Bladder microvascular endothelial cell (primary cell): ENCODE data around the gene TAL1. TPM values are rescaled to one million over a fixed set of nuclear protein-coding genes. Genes with fewer than 3 reads are reported as not detected.

Experiments
- total RNA-seq: library from RNA; depleted of rRNA; stranded (reverse); fragments of >200 nt; gene quantifications from 2 replicates; pipeline ENCODE4 v1.2.3, GENCODE V29; 2014

The TAL1 gene
- total RNA-seq = 22.8 and 47.3 TPM in 2 replicates

DNA sequence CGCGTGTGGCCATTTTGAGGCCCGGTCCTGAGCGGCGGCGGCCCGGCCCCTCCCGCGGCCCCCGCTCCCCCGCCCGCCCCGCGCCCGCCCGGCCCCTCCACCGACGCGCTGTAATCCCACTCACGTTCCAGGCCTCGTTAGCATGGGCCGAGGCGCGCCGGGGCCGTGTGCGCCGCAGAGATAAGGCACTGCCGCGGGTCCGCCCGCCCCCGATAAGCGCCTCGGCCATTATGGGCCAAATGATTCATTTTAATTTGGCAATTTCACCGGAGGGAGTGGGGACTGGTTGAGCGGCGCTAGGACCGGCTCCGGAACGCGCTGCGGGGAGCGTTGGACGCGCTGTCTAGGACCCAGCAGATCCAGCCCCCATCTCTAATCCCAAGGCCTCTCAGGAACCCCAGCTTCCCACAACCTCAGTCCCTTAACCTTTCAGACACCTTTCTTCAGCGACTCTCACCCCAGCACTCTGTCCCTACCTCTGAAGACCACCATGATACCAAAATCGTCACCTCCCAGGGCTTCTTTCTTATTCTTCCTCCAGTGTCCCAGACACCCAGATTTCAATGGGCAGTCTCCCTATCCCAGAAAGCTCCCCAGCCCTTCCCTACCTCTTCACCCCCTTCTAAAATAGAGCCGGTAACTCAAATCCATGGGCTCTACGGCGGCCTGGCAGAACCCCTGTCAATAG lies at the start of gene TAL1:
TSS of gene TAL1 (minus strand) at position 39 of the 688 bp plus-strand sequence. CDS start 6,337 bp downstream, outside the sequence.

DNA sequence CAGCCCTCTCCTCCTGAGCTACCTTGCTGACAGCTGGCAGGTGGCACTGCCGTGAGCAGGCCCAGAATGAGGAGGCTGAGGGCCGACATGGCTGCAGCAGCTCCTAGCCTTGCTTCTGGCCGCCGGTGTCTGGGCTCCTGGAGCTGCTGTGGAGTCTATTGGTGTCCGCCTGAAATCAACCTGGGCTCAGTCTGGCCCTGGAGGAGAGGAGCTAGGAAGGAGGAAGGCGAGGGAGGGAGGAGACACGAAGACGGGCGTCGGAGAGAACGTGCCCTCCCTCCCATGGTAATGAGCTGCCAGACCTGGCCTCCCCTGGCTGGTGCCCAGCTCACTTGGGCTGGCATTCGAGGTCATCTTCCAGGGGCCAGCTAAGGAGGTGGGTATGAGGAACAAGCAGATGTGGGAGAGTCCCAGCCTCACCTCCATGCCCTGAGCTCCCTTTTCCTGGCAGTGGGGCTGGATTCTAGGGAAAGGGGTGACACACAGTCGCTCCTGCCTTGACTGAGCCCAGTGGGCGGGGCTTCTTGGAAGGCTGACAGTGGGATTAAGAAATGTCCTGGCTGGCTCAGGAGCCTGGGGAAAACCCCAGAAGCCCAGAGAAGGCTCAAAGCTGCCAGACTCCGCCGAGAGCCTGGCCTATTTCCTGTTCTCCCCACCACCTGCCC lies 42.0 kb downstream of the TAL1 start, which contains the start of gene PDZK1IP1:
TSS of gene PDZK1IP1 (minus strand) at position 193 of the 665 bp plus-strand sequence. CDS start at position 89, 104 bp downstream.

Other genes with a start within 250 kb of the TAL1 start
- gene CYP4X1, start 208.6 kb downstream of the TAL1 start, total RNA-seq = 0.65 and 18.4 TPM in 2 replicates
- 0.19 TPM in 1 of 2 replicates, not detected in the other for gene CYP4Z1, start 165.0 kb downstream of the TAL1 start, total RNA-seq
- not detected in 2 replicates for gene CYP4A22, start 94.8 kb downstream of the TAL1 start, total RNA-seq
- gene PDZK1IP1, start 42.2 kb downstream of the TAL1 start, total RNA-seq = 0.16 TPM in 1 of 2 replicates, not detected in the other
- 7.0 and 7.7 TPM in 2 replicates for gene STIL, start 81.9 kb upstream of the TAL1 start, total RNA-seq
- 55.2 and 121 TPM in 2 replicates for gene CMPK1, start 101.6 kb upstream of the TAL1 start, total RNA-seq
- gene FOXE3, start 184.1 kb upstream of the TAL1 start, total RNA-seq = not detected in 2 replicates
- gene FOXD2, start 205.8 kb upstream of the TAL1 start, total RNA-seq = under 0.01 and 0.06 TPM in 2 replicates